Heart right ventricle (tissue), 16 donors: ENCODE measurements around the gene CDKAL1. TPM values are rescaled to one million over a fixed set of nuclear protein-coding genes. Genes with fewer than 3 reads are reported as not detected.

Experiments
- ATAC-seq, 8 donors: fragments of 200-7000 bp; cut with Tn5 transposase; one replicate each; pipeline ENCODE4 v1.9.1; 2020; ENCODE audit warnings: mild to moderate bottlenecking in 8 of 8, moderate library complexity in 8 of 8, moderate number of reproducible peaks in 1 of 8
- DNase-seq, 2 donors: peaks; one replicate each; pipeline ENCODE4 v3.0.0-alpha.2; 2020
- H3K27ac ChIP-seq, 10 donors: fragments of 200-600 bp; sonication (generic) in 2 of 10; one replicate each; pipeline versions ENCODE4 v1.5.0 to v1.8.0; 2020 to 2022; ENCODE audit warnings: mild to moderate bottlenecking in 3 of 10
- H3K27me3 ChIP-seq, 7 donors: fragments of 200-600 bp; one replicate each; pipeline ENCODE4 v1.8.0; 2021 to 2022; ENCODE audit warnings: mild to moderate bottlenecking in 2 of 7
- H3K36me3 ChIP-seq, 9 donors: fragments of 200-600 bp; sonication (generic) in 1 of 9; one replicate each; pipeline versions ENCODE4 v1.5.0 to v1.8.0; 2020 to 2022; ENCODE audit warnings: mild to moderate bottlenecking in 2 of 9
- H3K4me1 ChIP-seq, 9 donors: fragments of 200-600 bp; sonication (generic) in 1 of 9; one replicate each; pipeline versions ENCODE4 v1.5.0 to v1.8.0; 2020 to 2022; ENCODE audit warnings: mild to moderate bottlenecking in 4 of 9
- H3K4me3 ChIP-seq, 10 donors: fragments of 200-600 bp; sonication (generic) in 2 of 10; one replicate each; pipeline versions ENCODE4 v1.5.0 to v1.8.0; 2020 to 2022; ENCODE audit warnings: mild to moderate bottlenecking in 7 of 10, moderate library complexity in 2 of 10
- H3K9me3 ChIP-seq, 11 donors: fragments of 200-600 bp in 10 of 11; sonication (generic) in 2 of 11; one replicate each; pipeline versions ENCODE4 v1.5.0 to v1.8.0; 2013 to 2022; ENCODE audit warnings: mild to moderate bottlenecking in 2 of 11, control low read depth in 1 of 11, moderate library complexity in 1 of 11
- CTCF ChIP-seq, 9 donors: fragments of 200-600 bp; sonication (generic) in 2 of 9; IDR thresholded peaks; one replicate each; pipeline versions ENCODE4 v1.5.0 to v1.8.0; 2021 to 2022; ENCODE audit warnings: antibody characterized with exemption in 9 of 9, mild to moderate bottlenecking in 5 of 9, moderate library complexity in 1 of 9
- WGBS, 2 donors: extraction: QIAGEN DNeasy Blood & Tissue Kit; methylation state at CpG; one replicate each; pipeline ENCODE4 v1.1.7; 2013; ENCODE audit warnings: inconsistent platforms in 1 of 2; 5-methylcytosine and 5-hydroxymethylcytosine counted together
- intact Hi-C, 10 donors: fragments of 100-400 bp; cut with DNase I; formaldehyde crosslinking; loops; one replicate each; pipeline versions ENCODE4 v1.11.1 to v1.14.2; 2022
- polyA plus RNA-seq, 2 donors: library from polyadenylated mRNA; stranded (reverse); fragments of 200-250 nt; gene quantifications; one replicate each; pipeline ENCODE4 v1.2.3, GENCODE V29; 2013
- total RNA-seq, 10 donors: library from RNA; stranded (reverse); fragmentation: NEBNext Ultra II Directional in 3 of 10; extraction: Animal tissue kit (Norgen Biotek cat#: 25700) in 3 of 10; gene quantifications; one replicate each; pipeline versions ENCODE4 v1.2.1 to v1.2.4, GENCODE V29; 2021 to 2023
- donor health status: Arrhythmogenic right ventricular cardiomyopathy.
- donor health status: ischemic (EF 13 %, LVEDD 7.1; RV severe dilation, severe dysfunction).
- donor health status: healthy with polysubstance abuse.
- donor health status: DM: no; HTN: yes; CAD: no.
- donor health status: DM: no; HTN: no; CAD: no.
- donor health status: ischemic (EF 25% LVEDD 6.9; RV normal size, moderate dysfunction).
- donor health status: ischemic (EF 25% LVEDD 5.7; RV mildly dilated, moderate dysfunction).
- donor health status: healthy.
- donor health status: DM: yes; HTN: yes; CAD: no.
- donor health status: Ischemic cardiomyopathy.
- donor health status: ischemic (EF 35%, LVEDD 5.7; RV mildly dilated, moderate dysfunction).
- donor health status: nonischemic (EF 11% LVEDD 7.7; RV severe dilation, severe dysfunction).
- donor health status: DM: yes; HTN: yes; CAD: no.
- donor health status: PGD.
- donor health status: ischemic (EF 29% LVEDD 5.4; RV normal size, mild dysfunction).
- donor health status: nonischemic (EF 23%, LVEDD 6.1; RV moderate dilation, normal function).

The CDKAL1 gene
- total and polyA plus RNA-seq, 12 donors, result 3.2 to 14.0 (median 10.6) TPM

GRCh38 chr6:21005816-21006570 is 471.7 kb downstream of the CDKAL1 start:
- no peak for DNase-seq
- peaks cover 0 to 22% (median 15%) of the 10 kb centered on the region in 9 donors for H3K4me1 ChIP-seq
- peaks cover 0 to 3% (median 0%) of the 10 kb centered on the region in 9 donors for H3K36me3 ChIP-seq
- intact Hi-C loops, result no loop called here
- TF ChIP-seq CTCF (IDR thresholded peaks at IDR 0.05), result no peak
- 52 to 57% methylated on average over 3 of the region's 3 CpGs for WGBS, 2 donors
- ATAC-seq, result peak in 1 of 8 donors; percentile 22
- no peak overlapping the region for H3K27ac ChIP-seq
- H3K27me3 ChIP-seq, result no peaks in the 10 kb centered on the region
- no peak overlapping the region for H3K4me3 ChIP-seq
- H3K9me3 ChIP-seq, result no peaks in the 10 kb centered on the region

GRCh38 chr6:21019614-21020013 is 485.4 kb downstream of the CDKAL1 start:
- peak in 3 of 9 donors; percentile 9 to 34 (median 12) for TF ChIP-seq CTCF (IDR thresholded peaks at IDR 0.05)
- Histone ChIP-seq H3K27me3 (no peaks in the 10 kb centered on the region), H3K9me3 (peaks cover 0 to 11% (median 0%) of the 10 kb centered on the region in 11 donors), H3K4me3 (no peak overlapping the region), H3K36me3 (no peaks in the 10 kb centered on the region), H3K4me1 (peaks cover 0 to 4% (median 0%) of the 10 kb centered on the region in 9 donors), H3K27ac (no peak overlapping the region)
- DNase-seq (no peak), ATAC-seq (no peak)
- 90 to 92% methylated on average over 2 of the region's 2 CpGs for WGBS, 2 donors
- intact Hi-C loops, result no loop called here

DNA sequence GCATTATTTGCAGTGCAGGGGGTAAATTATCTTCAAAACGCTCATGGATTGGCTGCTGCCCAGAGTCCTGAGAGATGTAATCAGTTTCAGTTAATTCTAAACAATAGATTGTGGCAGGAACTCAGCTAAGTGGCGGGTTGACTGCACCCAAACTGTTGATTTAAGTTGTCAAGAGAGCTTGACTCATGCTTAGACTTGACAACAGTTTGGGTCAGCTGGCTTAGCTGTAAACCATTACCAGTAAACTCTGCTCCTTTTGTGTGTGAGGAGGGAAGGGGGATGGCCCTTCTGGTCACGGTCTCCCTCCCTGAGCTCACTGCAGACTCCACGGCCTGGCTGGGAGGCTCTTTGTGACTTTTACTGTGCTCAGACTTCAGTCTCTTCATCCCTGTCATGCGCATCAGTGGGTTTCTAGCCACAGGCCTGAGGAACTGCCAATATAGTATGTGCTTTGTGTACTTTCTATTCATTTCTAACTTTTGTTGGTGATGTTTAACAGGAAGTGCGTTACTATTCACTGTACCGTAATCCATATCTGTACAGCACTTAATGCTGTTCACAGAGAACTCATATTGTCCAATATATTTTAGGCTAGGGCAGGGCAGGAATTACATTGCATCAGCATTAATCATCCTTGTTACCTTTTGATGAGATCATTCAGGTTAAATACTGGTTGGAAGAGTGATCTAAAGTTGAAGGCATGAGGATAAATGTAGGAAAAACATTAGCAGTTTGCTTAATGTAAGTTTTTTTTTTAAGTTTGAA is 488.3 kb downstream of the CDKAL1 start:
- DNase-seq (no peak), ATAC-seq (no peak)
- intact Hi-C loops, result no loop called here
- 67 to 75% methylated on average over 7 of the region's 7 CpGs for WGBS, 2 donors
- Histone ChIP-seq H3K4me1 (peaks cover 0 to 12% (median 3%) of the 10 kb centered on the region in 9 donors), H3K27me3 (no peaks in the 10 kb centered on the region), H3K27ac (no peak overlapping the region), H3K4me3 (no peak overlapping the region), H3K36me3 (no peaks in the 10 kb centered on the region), H3K9me3 (peaks cover 0 to 14% (median 0%) of the 10 kb centered on the region in 11 donors)
- no peak for TF ChIP-seq CTCF (IDR thresholded peaks at IDR 0.05)

DNA sequence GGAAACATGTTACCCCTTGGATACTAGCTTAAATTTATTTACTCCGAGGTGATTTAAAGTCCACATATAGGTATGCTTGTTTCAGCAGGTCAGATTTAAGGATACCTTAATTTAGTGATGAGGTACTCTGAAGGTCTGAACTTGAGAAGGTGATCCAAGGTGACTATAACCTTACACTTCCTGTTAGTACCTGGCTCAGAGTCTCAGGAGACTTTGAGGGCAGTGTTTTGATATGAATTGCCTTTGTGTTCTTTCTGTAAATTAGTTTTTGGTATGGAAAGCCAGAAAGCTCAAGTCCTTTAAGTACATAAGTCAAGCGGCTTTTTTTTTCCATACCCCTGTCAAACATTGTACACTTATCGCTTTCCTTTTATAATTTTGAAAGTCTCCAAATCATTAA is 489.0 kb downstream of the CDKAL1 start:
- H3K36me3 ChIP-seq, result no peaks in the 10 kb centered on the region
- ATAC-seq (no peak), DNase-seq (no peak)
- no peaks in the 10 kb centered on the region for H3K27me3 ChIP-seq
- H3K4me3 ChIP-seq, result no peak overlapping the region
- H3K9me3 ChIP-seq, result peaks cover 0 to 17% (median 0%) of the 10 kb centered on the region in 11 donors
- no peak for TF ChIP-seq CTCF (IDR thresholded peaks at IDR 0.05)
- intact Hi-C loops, result no loop called here
- WGBS, 2 donors, result 98 to 99% methylated on average over 3 of the region's 3 CpGs
- peaks cover 0 to 12% (median 3%) of the 10 kb centered on the region in 9 donors for H3K4me1 ChIP-seq
- no peak overlapping the region for H3K27ac ChIP-seq
